Prostate gland (tissue), 2 donors: ENCODE data around the gene MYO7B.
"Not testable (repeated sequence)": the region's sequence is repeated elsewhere in the genome, so short reads cannot be mapped to it uniquely, and the experiment has no call there.

Source experiments
- POLR2A ChIP-seq: fragments of 450-650 bp; IDR thresholded peaks from one replicate; pipeline ENCODE4 v1.6.1; 2016; ENCODE audit warnings: antibody characterized with exemption, mild to moderate bottlenecking
- POLR2AphosphoS5 ChIP-seq: sonication (generic); formaldehyde crosslinking; IDR thresholded peaks from one replicate; pipeline ENCODE4 v1.6.1; 2017; ENCODE audit warnings: antibody characterized with exemption
- TF ChIP-seq, protein P1 (sequence below), 4 experiments: fragments of 200-600 bp in 2 of 4; fragments of 450-650 bp in 2 of 4; sonication (generic) in 2 of 4; IDR thresholded peaks; 1 replicate in 3 of 4; 2 replicates in 1 of 4; pipeline ENCODE4 v1.5.1; 2016 to 2019; ENCODE audit warnings: antibody characterized with exemption in 4 of 4, mild to moderate bottlenecking in 2 of 4, moderate library complexity in 2 of 4

DNA sequence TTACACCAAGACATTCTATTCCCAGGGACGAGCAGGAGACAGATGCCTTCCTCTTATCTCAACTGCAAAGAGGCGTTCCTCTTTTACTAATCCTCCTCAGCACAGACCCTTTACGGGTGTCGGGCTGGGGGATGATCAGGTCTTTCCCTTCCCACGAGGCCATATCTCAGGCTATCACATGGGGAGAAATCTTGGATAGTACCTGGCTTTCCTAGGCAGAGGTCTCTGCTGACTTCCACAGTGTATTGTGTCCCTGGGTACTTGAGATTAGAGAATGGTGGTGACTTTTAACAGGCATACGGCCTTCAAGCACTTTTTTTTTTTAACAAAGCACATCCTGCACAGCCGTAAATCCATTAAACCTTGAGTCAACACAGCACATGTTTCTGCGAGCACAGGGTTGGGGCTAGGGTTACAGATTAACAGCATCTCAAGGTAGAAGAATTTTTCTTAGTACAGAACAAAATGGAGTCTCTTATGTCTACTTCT is 7.6 kb downstream of the MYO7B start:
- TF ChIP-seq, protein P1, sequence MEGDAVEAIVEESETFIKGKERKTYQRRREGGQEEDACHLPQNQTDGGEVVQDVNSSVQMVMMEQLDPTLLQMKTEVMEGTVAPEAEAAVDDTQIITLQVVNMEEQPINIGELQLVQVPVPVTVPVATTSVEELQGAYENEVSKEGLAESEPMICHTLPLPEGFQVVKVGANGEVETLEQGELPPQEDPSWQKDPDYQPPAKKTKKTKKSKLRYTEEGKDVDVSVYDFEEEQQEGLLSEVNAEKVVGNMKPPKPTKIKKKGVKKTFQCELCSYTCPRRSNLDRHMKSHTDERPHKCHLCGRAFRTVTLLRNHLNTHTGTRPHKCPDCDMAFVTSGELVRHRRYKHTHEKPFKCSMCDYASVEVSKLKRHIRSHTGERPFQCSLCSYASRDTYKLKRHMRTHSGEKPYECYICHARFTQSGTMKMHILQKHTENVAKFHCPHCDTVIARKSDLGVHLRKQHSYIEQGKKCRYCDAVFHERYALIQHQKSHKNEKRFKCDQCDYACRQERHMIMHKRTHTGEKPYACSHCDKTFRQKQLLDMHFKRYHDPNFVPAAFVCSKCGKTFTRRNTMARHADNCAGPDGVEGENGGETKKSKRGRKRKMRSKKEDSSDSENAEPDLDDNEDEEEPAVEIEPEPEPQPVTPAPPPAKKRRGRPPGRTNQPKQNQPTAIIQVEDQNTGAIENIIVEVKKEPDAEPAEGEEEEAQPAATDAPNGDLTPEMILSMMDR (IDR thresholded peaks at IDR 0.05): not testable (repeated sequence)
- not testable (repeated sequence) for TF ChIP-seq POLR2A
- peak; percentile 78 for TF ChIP-seq POLR2AphosphoS5
